ENCODE data around the gene NUP155. TPM values are rescaled to one million over a fixed set of nuclear protein-coding genes. Genes with fewer than 3 reads are reported as not detected.

Gene NUP155
- total and polyA plus RNA-seq, 2 experiments from 2014 or later, result 24.3 to 94.6 TPM

- DNase-seq (ENCODE audit: low spot score) (no peak), ATAC-seq (no peak)
- H3K36me3 Mint-ChIP-seq (ENCODE audit: low read depth), result peaks cover 81% of the 10 kb centered on the region
- H3F3A ChIP-seq (replicated peaks; ENCODE audit: low read depth), result no peaks in the 10 kb centered on the region
- H3K4me2 ChIP-seq, result no peak overlapping the region
- H3K9me3 Mint-ChIP-seq, result no peaks in the 10 kb centered on the region
- H3K27ac Mint-ChIP-seq, result no peak overlapping the region
- H3K79me2 ChIP-seq (replicated peaks; ENCODE audit: insufficient read depth), result no peaks in the 10 kb centered on the region
- no peaks in the 10 kb centered on the region for H3K27me3 Mint-ChIP-seq (ENCODE audit: insufficient read depth, low read depth, poor library complexity)
- no peaks in the 10 kb centered on the region; the same call in 1 of the 2 replicates for H4K20me1 ChIP-seq (replicated peaks; ENCODE audit: insufficient read depth)
- H3K4me3 Mint-ChIP-seq, result no peak overlapping the region
- no peak for TF ChIP-seq ZNF462 (CRISPR knock-in tag; IDR thresholded peaks at IDR 0.05)
- TF ChIP-seq NANOG (IDR thresholded peaks at IDR 0.05; ENCODE audit: borderline replicate concordance), result no peak
- H3K4me1 ChIP-seq (ENCODE audit: insufficient read depth), result no peaks in the 10 kb centered on the region
- no peak overlapping the region for H3K27ac ChIP-seq (ENCODE audit: low read depth)
- H3K4me1 Mint-ChIP-seq, result no peaks in the 10 kb centered on the region
- H3K4me3 ChIP-seq, result no peak overlapping the region
- H3K36me3 ChIP-seq (ENCODE audit: insufficient read depth), result peaks cover 52% of the 10 kb centered on the region
- H3K9me2 ChIP-seq (ENCODE audit: insufficient read depth), result no peaks in the 10 kb centered on the region
- no peaks in the 10 kb centered on the region for H3K27me3 ChIP-seq (ENCODE audit: insufficient read depth)
- no peak overlapping the region for H2AFZ ChIP-seq
Measured at GRCh38 chr5:37326536-37326935, 44.4 kb downstream of the NUP155 start.

- Histone ChIP-seq H3K4me2 (no peak overlapping the region), H4K20me1 (replicated peaks; ENCODE audit: insufficient read depth) (no peaks in the 10 kb centered on the region; the same call in none of the 2 replicates), H3K27me3 (ENCODE audit: insufficient read depth) (no peaks in the 10 kb centered on the region), H3F3A (replicated peaks; ENCODE audit: low read depth) (no peaks in the 10 kb centered on the region), H2AFZ (no peak overlapping the region), H3K79me2 (replicated peaks; ENCODE audit: insufficient read depth) (no peaks in the 10 kb centered on the region), H3K4me3 (no peak overlapping the region), H3K9me2 (ENCODE audit: insufficient read depth) (no peaks in the 10 kb centered on the region), H3K27ac (ENCODE audit: low read depth) (no peak overlapping the region), H3K4me1 (ENCODE audit: insufficient read depth) (no peaks in the 10 kb centered on the region), H3K36me3 (ENCODE audit: insufficient read depth) (peaks cover 43% of the 10 kb centered on the region)
- Mint-ChIP-seq H3K36me3 (ENCODE audit: low read depth) (peaks cover 82% of the 10 kb centered on the region), H3K4me1 (no peaks in the 10 kb centered on the region), H3K27ac (no peak overlapping the region), H3K27me3 (ENCODE audit: insufficient read depth, low read depth, poor library complexity) (peaks cover 2% of the 10 kb centered on the region), H3K9me3 (no peaks in the 10 kb centered on the region), H3K4me3 (no peak overlapping the region)
- DNase-seq (ENCODE audit: low spot score), result no peak
- no peak for TF ChIP-seq CTCF (conservative IDR thresholded peaks at IDR 0.05; ENCODE audit: low read depth in 2 of 2)
- no peak for TF ChIP-seq JUNB (IDR thresholded peaks at IDR 0.05; ENCODE audit: unreplicated experiment)
- no peak for TF ChIP-seq CREB1 (CRISPR knock-in tag; IDR thresholded peaks at IDR 0.05; ENCODE audit: low read depth)
- no peak for TF ChIP-seq ETS1 (IDR thresholded peaks at IDR 0.05)
- no peak for TF ChIP-seq STAT1 (IDR thresholded peaks at IDR 0.05; ENCODE audit: unreplicated experiment)
- no peak for TF ChIP-seq ZNF331 (CRISPR knock-in tag; IDR thresholded peaks at IDR 0.05; ENCODE audit: low read depth)
- ATAC-seq, result no peak
Measured at GRCh38 chr5:37323607-37324006, 47.3 kb downstream of the NUP155 start.

Data from GM23338 (cell line).